Heart left ventricle (tissue), 16 donors: ENCODE measurements around the gene ISOC1. TPM values are rescaled to one million over a fixed set of nuclear protein-coding genes. Genes with fewer than 3 reads are reported as not detected.

ENCODE experiments used
- ATAC-seq, 4 donors: fragments of 200-7000 bp; cut with Tn5 transposase; one replicate each; pipeline ENCODE4 v1.9.1; 2020 to 2022; ENCODE audit warnings: moderate library complexity in 4 of 4, mild to moderate bottlenecking in 3 of 4, moderate number of reproducible peaks in 1 of 4
- DNase-seq, 5 donors: peaks; one replicate each; pipeline ENCODE4 v3.0.0-alpha.2; 2020
- H3K27ac ChIP-seq, 12 donors: fragments of 200-600 bp; sonication (generic) in 4 of 12; one replicate each; pipeline versions ENCODE4 v1.5.0 to v1.8.0; 2016 to 2022; ENCODE audit warnings: mild to moderate bottlenecking in 2 of 12
- H3K27me3 ChIP-seq, 9 donors: fragments of 200-600 bp; sonication (generic) in 2 of 9; one replicate each; pipeline versions ENCODE4 v1.5.1 to v1.8.0; 2016 to 2022; ENCODE audit warnings: mild to moderate bottlenecking in 3 of 9
- H3K36me3 ChIP-seq, 9 donors: fragments of 200-600 bp; sonication (generic) in 2 of 9; one replicate each; pipeline versions ENCODE4 v1.5.0 to v1.8.0; 2018 to 2022; ENCODE audit warnings: mild to moderate bottlenecking in 2 of 9
- H3K4me1 ChIP-seq, 12 donors: fragments of 200-600 bp; sonication (generic) in 4 of 12; one replicate each; pipeline versions ENCODE4 v1.5.0 to v1.8.0; 2016 to 2022; ENCODE audit warnings: mild to moderate bottlenecking in 3 of 12
- H3K4me3 ChIP-seq, 12 donors: fragments of 200-600 bp; sonication (generic) in 4 of 12; one replicate each; pipeline versions ENCODE4 v1.5.0 to v1.8.0; 2017 to 2022; ENCODE audit warnings: mild to moderate bottlenecking in 9 of 12, moderate library complexity in 4 of 12
- H3K9me3 ChIP-seq, 12 donors: fragments of 200-600 bp; sonication (generic) in 4 of 12; one replicate each; pipeline versions ENCODE4 v1.5.0 to v1.8.0; 2016 to 2022; ENCODE audit warnings: mild to moderate bottlenecking in 1 of 12
- CTCF ChIP-seq, 12 donors: fragments of 200-600 bp; sonication (generic) in 4 of 12; IDR thresholded peaks; one replicate each; pipeline versions ENCODE4 v1.5.0 to v1.8.0; 2018 to 2022; ENCODE audit warnings: antibody characterized with exemption in 12 of 12, mild to moderate bottlenecking in 5 of 12
- POLR2A ChIP-seq, 2 donors: fragments of 450-650 bp; IDR thresholded peaks; one replicate each; pipeline ENCODE4 v1.6.1; 2017; ENCODE audit warnings: antibody characterized with exemption in 2 of 2, mild to moderate bottlenecking in 2 of 2, moderate library complexity in 2 of 2
- WGBS, 4 donors: extraction: QIAGEN DNeasy Blood & Tissue Kit in 2 of 4; methylation state at CpG; one replicate each; pipeline versions ENCODE4 v1.1.5 to v1.1.7; 2013 to 2018; 5-methylcytosine and 5-hydroxymethylcytosine counted together
- intact Hi-C, 10 donors: fragments of 100-400 bp; cut with DNase I; formaldehyde crosslinking; loops; one replicate each; pipeline versions ENCODE4 v1.11.1 to v1.14.2; 2022
- polyA plus RNA-seq, 2 donors: library from polyadenylated mRNA; stranded (reverse); fragments of 200-250 nt; gene quantifications; one replicate each; pipeline ENCODE4 v1.2.3, GENCODE V29; 2013
- total RNA-seq, 9 donors: library from RNA; depleted of rRNA in 2 of 9; stranded (reverse); fragments of >200 nt in 2 of 9; fragmentation: NEBNext Ultra II Directional in 3 of 9; extraction: Animal tissue kit (Norgen Biotek cat#: 25700) in 3 of 9; gene quantifications; one replicate each; pipeline versions ENCODE4 v1.1.0 to v1.2.4, GENCODE V29; 2016 to 2023
- donor health status: ischemic (EF 13 %, LVEDD 7.1; RV severe dilation, severe dysfunction).
- donor health status: healthy with polysubstance abuse.
- donor health status: DM: no; HTN: yes; CAD: no.
- donor health status: DM: no; HTN: no; CAD: no.
- donor health status: ischemic (EF 25% LVEDD 6.9; RV normal size, moderate dysfunction).
- donor health status: ischemic (EF 25% LVEDD 5.7; RV mildly dilated, moderate dysfunction).
- donor health status: healthy.
- donor health status: DM: yes; HTN: yes; CAD: no.
- donor health status: ischemic (EF 35%, LVEDD 5.7; RV mildly dilated, moderate dysfunction).
- donor health status: nonischemic (EF 11% LVEDD 7.7; RV severe dilation, severe dysfunction).
- donor health status: DM: yes; HTN: yes; CAD: no.
- donor health status: PGD.
- donor health status: ischemic (EF 29% LVEDD 5.4; RV normal size, mild dysfunction).
- donor health status: nonischemic (EF 23%, LVEDD 6.1; RV moderate dilation, normal function).

ISOC1 gene
- total and polyA plus RNA-seq, 11 donors, result 42.3 to 98.6 (median 72.7) TPM

- Histone ChIP-seq H3K9me3 (no peaks in the 10 kb centered on the region), H3K27me3 (no peaks in the 10 kb centered on the region), H3K27ac (no peak overlapping the region), H3K36me3 (peaks cover 0 to 18% (median 0%) of the 10 kb centered on the region in 9 donors), H3K4me3 (no peak overlapping the region), H3K4me1 (no peaks in the 10 kb centered on the region)
- intact Hi-C loops, result loop anchor here in 3 of 10 donors (10.0 kb wide), 1 partner anchor 215 kb away; no protein-coding TSS in a partner anchor
- no peak for ATAC-seq
- 87 to 96% (median 91%) methylated on average over 3 of the region's 3 CpGs for WGBS, 4 donors
- TF ChIP-seq CTCF (IDR thresholded peaks at IDR 0.05) (no peak), POLR2A (IDR thresholded peaks at IDR 0.05) (no peak)
- no peak for DNase-seq
Measured at GRCh38 chr5:129120158-129120581, 25.6 kb downstream of the ISOC1 start.

- H3K9me3 ChIP-seq, result no peaks in the 10 kb centered on the region
- DNase-seq (no peak), ATAC-seq (no peak)
- H3K36me3 ChIP-seq, result peaks cover 0 to 8% (median 0%) of the 10 kb centered on the region in 9 donors
- no peak overlapping the region for H3K27ac ChIP-seq
- TF ChIP-seq CTCF (IDR thresholded peaks at IDR 0.05), result no peak
- TF ChIP-seq POLR2A (IDR thresholded peaks at IDR 0.05), result no peak
- H3K4me1 ChIP-seq, result peaks cover 0 to 15% (median 0%) of the 10 kb centered on the region in 12 donors
- intact Hi-C loops, result loop anchor here in 3 of 10 donors (10.0 kb wide), 1 partner anchor 218 kb away; no protein-coding TSS in a partner anchor
- no peak overlapping the region for H3K4me3 ChIP-seq
- no peaks in the 10 kb centered on the region for H3K27me3 ChIP-seq
Measured at GRCh38 chr5:129122560-129122959, 28.0 kb downstream of the ISOC1 start.

GRCh38 chr5:129124608-129125007 is 30.1 kb downstream of the ISOC1 start:
- Histone ChIP-seq H3K4me3 (no peak overlapping the region), H3K27ac (no peak overlapping the region), H3K36me3 (no peaks in the 10 kb centered on the region), H3K27me3 (no peaks in the 10 kb centered on the region), H3K4me1 (peaks cover 0 to 15% (median 0%) of the 10 kb centered on the region in 12 donors), H3K9me3 (no peaks in the 10 kb centered on the region)
- DNase-seq (no peak), ATAC-seq (no peak)
- WGBS, 4 donors, result 67 to 85% (median 77%) methylated on average over 1 of the region's 1 CpG
- TF ChIP-seq CTCF (IDR thresholded peaks at IDR 0.05) (no peak), POLR2A (IDR thresholded peaks at IDR 0.05) (no peak)
- intact Hi-C loops, result loop anchor here in 3 of 10 donors (10.0 kb wide), 1 partner anchor 220 kb away; no protein-coding TSS in a partner anchor

GRCh38 chr5:129125819-129126218 is 31.3 kb downstream of the ISOC1 start:
- 52 to 70% (median 65%) methylated on average over 2 of the region's 2 CpGs for WGBS, 4 donors
- TF ChIP-seq POLR2A (IDR thresholded peaks at IDR 0.05), result no peak
- peak in 1 of 12 donors; percentile 17 for TF ChIP-seq CTCF (IDR thresholded peaks at IDR 0.05)
- no peaks in the 10 kb centered on the region for H3K27me3 ChIP-seq
- peak overlapping the region in 4 of 12 donors; percentile 1 to 75 (median 24) for H3K27ac ChIP-seq
- no peaks in the 10 kb centered on the region for H3K9me3 ChIP-seq
- DNase-seq (no peak), ATAC-seq (no peak)
- intact Hi-C loops, result loop anchor here in 3 of 10 donors (10.0 kb wide), 1 partner anchor 221 kb away; no protein-coding TSS in a partner anchor
- no peaks in the 10 kb centered on the region for H3K36me3 ChIP-seq
- H3K4me1 ChIP-seq, result peaks cover 0 to 15% (median 0%) of the 10 kb centered on the region in 12 donors
- H3K4me3 ChIP-seq, result peak overlapping the region in 1 of 12 donors; percentile 6
